ENCODE results near the gene SPATA45. TPM values are rescaled to one million over a fixed set of nuclear protein-coding genes. Genes with fewer than 3 reads are reported as not detected.

Gene SPATA45
- total and polyA plus RNA-seq, 2 of the 8 experiments (the other 6 are each of a cell fraction or from before 2014, with no cell fraction given) = 0.21 to 0.65 TPM

DNA sequence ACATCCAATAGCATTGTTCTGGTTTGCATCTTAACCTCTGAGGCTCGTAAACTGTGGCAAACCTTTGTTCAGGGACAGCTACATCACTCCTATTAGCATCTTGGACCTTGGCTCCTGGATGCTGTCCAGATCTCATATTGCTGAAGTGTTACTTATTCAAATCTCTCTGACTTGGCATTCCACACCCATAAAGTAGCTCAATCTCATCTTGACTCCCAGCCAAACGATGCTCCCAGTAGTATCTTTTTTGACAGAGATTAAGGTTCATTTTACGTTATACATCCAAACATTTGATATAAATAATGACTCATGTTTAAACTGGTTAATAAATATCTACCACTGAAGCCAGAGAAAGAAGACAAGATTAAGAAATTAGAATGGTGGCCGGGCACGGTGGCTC is 6.2 kb upstream of the SPATA45 start:
- Histone ChIP-seq H3K18ac (ENCODE audit: extremely low read depth, low read length) (no peak overlapping the region), H3K4me1 (replicated peaks in 1 of 4; ENCODE audit: control insufficient read depth in 3 of 4, insufficient read depth in 4 of 4, low read length in 3 of 4) (peaks cover 2 to 19% (median 6%) of the 10 kb centered on the region in 4 experiments; a peak in 6 of 7 replicates), H2BK15ac (ENCODE audit: low read length) (no peak overlapping the region), H3K79me2 (ENCODE audit: control insufficient read depth in 1 of 2, insufficient read depth in 2 of 2, low read length in 2 of 2) (peaks cover 9 to 18% of the 10 kb centered on the region in 2 experiments), H3K23ac (ENCODE audit: insufficient read length) (no peak overlapping the region), H4K20me1 (replicated peaks in 1 of 2; ENCODE audit: control insufficient read depth in 1 of 2, insufficient read depth in 2 of 2, low read length in 2 of 2) (peaks cover 0 to 5% of the 10 kb centered on the region in 2 experiments), H3K9ac (replicated peaks in 1 of 4; ENCODE audit: extremely low read depth in 1 of 4, low read depth in 3 of 4, low read length in 3 of 4) (no peak overlapping the region), H3K56ac (replicated peaks; ENCODE audit: insufficient read length, low read depth, low read length) (no peak overlapping the region), H3K27ac (ENCODE audit: low read depth, low read length) (no peak overlapping the region), H2BK120ac (replicated peaks; ENCODE audit: low read depth, low read length) (no peak overlapping the region), H3K79me1 (ENCODE audit: low read depth, low read length) (peaks cover 2% of the 10 kb centered on the region; the same call in 1 of the 2 replicates), H2AK5ac (ENCODE audit: low read depth, low read length) (no peak overlapping the region), H4K5ac (ENCODE audit: insufficient read length, low read depth, low read length) (no peak overlapping the region), H3K14ac (ENCODE audit: insufficient read length) (no peak overlapping the region), H4K8ac (ENCODE audit: extremely low read depth, insufficient read depth, low read length) (no peak overlapping the region), H3K4ac (replicated peaks; ENCODE audit: insufficient read length, low read depth, low read length) (no peak overlapping the region), H2AFZ (ENCODE audit: low read length) (no peak overlapping the region), H2BK5ac (ENCODE audit: low read depth, low read length) (no peak overlapping the region), H3K4me3 (ENCODE audit: extremely low read depth in 1 of 4, insufficient read depth in 2 of 4, low read depth in 3 of 4, low read length in 4 of 4) (no peak overlapping the region), H3K36me3 (ENCODE audit: control insufficient read depth in 2 of 4, insufficient read depth in 4 of 4, low read length in 3 of 4) (peaks cover 0 to 3% (median 0%) of the 10 kb centered on the region in 4 experiments; a peak in 1 of 8 replicates), H3K4me2 (ENCODE audit: insufficient read depth in 1 of 2, low read depth in 2 of 2, low read length in 2 of 2) (no peak overlapping the region), H3K27me3 (replicated peaks in 1 of 4; ENCODE audit: control insufficient read depth in 3 of 4, extremely low read depth in 1 of 4, insufficient read depth in 3 of 4, low read length in 3 of 4) (no peaks in the 10 kb centered on the region), H2BK20ac (ENCODE audit: low read length) (no peak overlapping the region), H3K9me3 (ENCODE audit: insufficient read depth in 2 of 2, low read depth in 1 of 2, low read length in 1 of 2) (no peaks in the 10 kb centered on the region), H3K23me2 (ENCODE audit: low read depth, low read length) (peaks cover 4% of the 10 kb centered on the region), H4K91ac (replicated peaks; ENCODE audit: insufficient read length, low read length) (no peak overlapping the region), H2BK12ac (ENCODE audit: low read depth, low read length) (no peak overlapping the region)
- ChIA-PET POLR2A (ENCODE audit: partially characterized antibody) (interaction anchor here (0.7 to 1.8 kb wide), 5 partner anchors 9 to 97 kb away, joined by 3 to 4 read pairs (median 3); partner anchors contain the start of gene VASH2), CTCF (ENCODE audit: partially characterized antibody) (interaction anchor here (0.8 to 1.5 kb wide), 2 partner anchors 104 to 141 kb away, joined by 3 read pairs; no protein-coding TSS in a partner anchor)
- DNase-seq (ENCODE audit: low read depth in 1 of 2, low spot score in 2 of 2) = no peak
- FAIRE-seq = no peak
- WGBS, 2 experiments (ENCODE audit: extremely low coverage in 1 of 2, insufficient coverage in 1 of 2, insufficient read length in 1 of 2, insufficient replicate concordance in 2 of 2, low coverage in 1 of 2, low lambda C conversion rate in 2 of 2, missing lambda C conversion rate in 1 of 2) = 97% methylated on average over 5 of the region's 5 CpGs; no CpG with 5 or more reads in 1 of the 2 experiments
- no peak for TF ChIP-seq SP4 (IDR thresholded peaks at IDR 0.05; ENCODE audit: low read length)
- TF ChIP-seq HDAC6 (IDR thresholded peaks at IDR 0.05; ENCODE audit: low read depth, low read length) = no peak
- no peak for TF ChIP-seq POLR2A (IDR thresholded peaks at IDR 0.05; ENCODE audit: control extremely low read depth in 1 of 2, low read depth in 2 of 2, low read length in 2 of 2)
- TF ChIP-seq, protein P1, sequence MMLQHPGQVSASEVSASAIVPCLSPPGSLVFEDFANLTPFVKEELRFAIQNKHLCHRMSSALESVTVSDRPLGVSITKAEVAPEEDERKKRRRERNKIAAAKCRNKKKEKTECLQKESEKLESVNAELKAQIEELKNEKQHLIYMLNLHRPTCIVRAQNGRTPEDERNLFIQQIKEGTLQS (IDR thresholded peaks at IDR 0.05; ENCODE audit: insufficient read depth, low read depth, low read length) = no peak
- TF ChIP-seq, protein P2, sequence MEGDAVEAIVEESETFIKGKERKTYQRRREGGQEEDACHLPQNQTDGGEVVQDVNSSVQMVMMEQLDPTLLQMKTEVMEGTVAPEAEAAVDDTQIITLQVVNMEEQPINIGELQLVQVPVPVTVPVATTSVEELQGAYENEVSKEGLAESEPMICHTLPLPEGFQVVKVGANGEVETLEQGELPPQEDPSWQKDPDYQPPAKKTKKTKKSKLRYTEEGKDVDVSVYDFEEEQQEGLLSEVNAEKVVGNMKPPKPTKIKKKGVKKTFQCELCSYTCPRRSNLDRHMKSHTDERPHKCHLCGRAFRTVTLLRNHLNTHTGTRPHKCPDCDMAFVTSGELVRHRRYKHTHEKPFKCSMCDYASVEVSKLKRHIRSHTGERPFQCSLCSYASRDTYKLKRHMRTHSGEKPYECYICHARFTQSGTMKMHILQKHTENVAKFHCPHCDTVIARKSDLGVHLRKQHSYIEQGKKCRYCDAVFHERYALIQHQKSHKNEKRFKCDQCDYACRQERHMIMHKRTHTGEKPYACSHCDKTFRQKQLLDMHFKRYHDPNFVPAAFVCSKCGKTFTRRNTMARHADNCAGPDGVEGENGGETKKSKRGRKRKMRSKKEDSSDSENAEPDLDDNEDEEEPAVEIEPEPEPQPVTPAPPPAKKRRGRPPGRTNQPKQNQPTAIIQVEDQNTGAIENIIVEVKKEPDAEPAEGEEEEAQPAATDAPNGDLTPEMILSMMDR (IDR thresholded peaks at IDR 0.05; ENCODE audit: control extremely low read depth in 1 of 3, insufficient read depth in 1 of 3, low read depth in 1 of 3, low read length in 3 of 3) = no peak
- TF ChIP-seq CEBPB (IDR thresholded peaks at IDR 0.05; ENCODE audit: low read depth, low read length) = no peak
- TF ChIP-seq SRF (IDR thresholded peaks at IDR 0.05; ENCODE audit: low read depth, low read length) = no peak
- no peak for TF ChIP-seq KDM4A (IDR thresholded peaks at IDR 0.05; ENCODE audit: low read depth, low read length, severe bottlenecking)
- no peak for TF ChIP-seq RFX5 (IDR thresholded peaks at IDR 0.05; ENCODE audit: borderline replicate concordance, low read depth, low read length)
- TF ChIP-seq SP1 (IDR thresholded peaks at IDR 0.05; ENCODE audit: low read depth, low read length) = no peak
- TF ChIP-seq CHD1 (IDR thresholded peaks at IDR 0.05; ENCODE audit: low read depth, low read length) = no peak
- no peak for TF ChIP-seq POLR2AphosphoS5 (IDR thresholded peaks at IDR 0.05; ENCODE audit: low read depth, low read length)

Measured in H1 (cell line).